H7 (cell line): ENCODE results near the gene UMODL1. TPM values are rescaled to one million over a fixed set of nuclear protein-coding genes. Genes with fewer than 3 reads are reported as not detected.
"Not testable (repeated sequence)": the region's sequence is repeated elsewhere in the genome, so short reads cannot be mapped to it uniquely, and the experiment has no call there.

Experiments used
- DNase-seq: peaks from one replicate; pipeline ENCODE4 v3.0.0; 2012
- H3K27me3 ChIP-seq: 2 replicates; pipeline ENCODE4 v1.6.0; 2011; ENCODE audit warnings: mild to moderate bottlenecking, low read length; ENCODE audit not compliant: control insufficient read depth, insufficient read depth
- H3K36me3 ChIP-seq: replicated peaks from 2 replicates; pipeline ENCODE4 v1.5.1; 2011; ENCODE audit warnings: low read length; ENCODE audit not compliant: control insufficient read depth, insufficient read depth
- H3K4me3 ChIP-seq: 2 replicates; pipeline ENCODE4 v1.5.1; 2011; ENCODE audit warnings: low read depth, mild to moderate bottlenecking, control low read depth, low read length, moderate library complexity; ENCODE audit not compliant: insufficient read depth
- total RNA-seq: library from RNA; depleted of rRNA; stranded (reverse); fragments of >200 nt; shearing (Covaris generic); gene quantifications from 2 replicates; pipeline ENCODE4 v1.2.3, GENCODE V29; 2014

The UMODL1 gene
- total RNA-seq, 1 experiment from 2014 or later, result 0.73 TPM

DNA sequence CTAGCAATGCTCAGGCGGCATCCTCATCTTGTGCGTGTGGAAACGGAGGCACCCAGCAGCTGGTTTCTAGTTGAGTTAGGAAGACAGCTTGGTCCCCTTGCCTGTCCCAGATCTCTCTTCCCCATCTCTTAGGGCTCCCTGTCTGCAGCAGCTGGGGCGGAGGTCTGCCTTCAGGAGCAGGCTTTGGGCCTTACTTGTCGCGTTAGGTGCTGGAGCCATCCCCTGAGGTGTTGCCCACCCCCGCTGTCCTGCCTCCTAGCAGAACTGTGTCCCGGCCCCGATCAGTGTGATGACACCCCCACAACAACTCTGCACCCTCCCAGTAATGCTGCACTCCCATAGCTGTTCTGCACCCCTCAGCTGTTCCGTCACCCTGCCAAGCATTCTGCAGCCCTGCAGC is 40.7 kb downstream of the UMODL1 start:
- H3K27me3 ChIP-seq, result no peaks in the 10 kb centered on the region
- H3K36me3 ChIP-seq, result no peaks in the 10 kb centered on the region
- H3K4me3 ChIP-seq, result no peak overlapping the region
- DNase-seq, result no peak

DNA sequence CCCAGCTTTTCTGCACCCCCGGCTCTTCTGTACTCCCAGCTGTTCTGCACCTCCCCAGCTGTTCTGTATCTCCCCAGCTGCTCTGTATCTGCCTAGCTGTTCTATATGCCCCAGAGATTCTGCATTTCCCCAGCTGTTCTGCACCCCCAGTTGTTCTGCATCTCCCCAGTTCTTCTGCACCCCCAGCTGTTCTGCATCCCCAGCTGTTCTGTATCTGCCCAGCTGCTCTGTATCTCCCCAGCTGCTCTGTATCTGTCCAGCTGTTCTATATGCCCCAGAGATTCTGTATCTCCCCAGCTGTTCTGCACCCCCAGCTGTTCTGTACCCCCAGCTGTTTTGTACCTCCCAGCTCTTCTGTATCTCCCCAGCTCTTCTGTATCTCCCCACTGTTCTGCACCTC is 41.1 kb downstream of the UMODL1 start:
- H3K36me3 ChIP-seq, result no peaks in the 10 kb centered on the region
- no peak overlapping the region for H3K4me3 ChIP-seq
- H3K27me3 ChIP-seq, result no peaks in the 10 kb centered on the region
- no peak for DNase-seq

DNA sequence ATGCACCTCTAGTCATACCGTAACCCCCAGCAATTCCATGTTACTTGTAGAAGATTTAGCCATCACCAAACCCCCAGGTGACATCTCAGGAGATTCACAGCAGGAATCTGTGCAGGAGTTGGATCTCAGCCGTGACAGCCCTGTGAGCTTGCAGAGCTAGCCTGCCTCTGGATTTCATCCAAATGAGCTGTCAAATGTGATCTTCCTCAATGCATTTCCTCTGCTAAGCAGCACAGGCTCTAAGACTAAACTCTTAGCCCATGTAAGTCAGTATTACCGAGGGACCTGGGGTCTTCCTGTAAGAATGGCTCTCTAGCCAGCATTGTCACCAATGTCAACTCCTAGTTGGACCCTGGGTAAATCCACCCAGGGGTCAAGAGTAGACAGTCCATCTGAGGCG is 41.7 kb downstream of the UMODL1 start:
- H3K27me3 ChIP-seq, result no peaks in the 10 kb centered on the region
- H3K4me3 ChIP-seq, result no peak overlapping the region
- no peak for DNase-seq
- H3K36me3 ChIP-seq, result no peaks in the 10 kb centered on the region

DNA sequence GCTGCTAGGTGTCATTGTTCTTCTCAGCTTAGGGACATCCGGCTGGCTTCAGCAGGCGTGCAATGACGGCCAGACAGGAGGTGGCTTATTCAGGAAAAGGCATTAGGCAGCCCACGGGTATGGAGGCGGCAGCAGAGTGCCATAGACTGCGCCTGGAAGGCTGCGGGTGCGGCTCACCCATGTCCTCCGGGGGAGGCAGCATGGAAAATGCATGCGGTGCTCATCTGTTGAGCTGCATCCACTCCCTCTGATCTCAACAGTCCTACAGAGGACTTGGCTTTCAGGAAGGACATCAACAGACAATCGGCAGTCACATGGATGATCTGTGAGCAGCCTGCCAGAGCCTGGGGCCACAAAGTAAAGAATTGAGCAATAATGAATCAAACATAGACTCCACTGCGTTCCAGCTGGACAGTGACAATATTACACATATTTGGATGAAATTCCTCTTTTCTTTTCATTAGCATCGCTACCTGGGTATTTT is 42.9 kb downstream of the UMODL1 start:
- DNase-seq, result no peak
- Histone ChIP-seq H3K27me3 (no peaks in the 10 kb centered on the region), H3K36me3 (no peaks in the 10 kb centered on the region), H3K4me3 (no peak overlapping the region)

DNA sequence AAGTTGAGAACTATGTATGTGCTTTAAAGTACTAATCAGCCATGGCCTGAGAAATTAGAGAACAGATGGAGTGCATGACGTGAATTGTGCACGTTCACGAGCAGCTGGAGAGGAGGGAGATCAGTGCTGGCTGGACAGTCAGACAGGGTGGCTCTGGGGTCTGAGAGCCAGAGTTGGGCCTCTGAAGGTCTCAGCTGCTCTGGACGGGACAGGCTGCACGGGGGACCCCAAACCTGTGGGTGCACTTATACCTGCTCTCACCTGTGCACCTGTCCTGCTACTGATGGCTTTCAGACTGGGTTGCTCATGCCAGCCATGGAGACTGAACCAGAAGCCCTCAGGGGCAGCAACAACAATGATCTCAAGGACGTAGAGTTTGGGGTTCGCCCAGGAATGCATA is 43.5 kb downstream of the UMODL1 start:
- no peaks in the 10 kb centered on the region for H3K27me3 ChIP-seq
- no peaks in the 10 kb centered on the region for H3K36me3 ChIP-seq
- no peak overlapping the region for H3K4me3 ChIP-seq
- DNase-seq, result no peak

DNA sequence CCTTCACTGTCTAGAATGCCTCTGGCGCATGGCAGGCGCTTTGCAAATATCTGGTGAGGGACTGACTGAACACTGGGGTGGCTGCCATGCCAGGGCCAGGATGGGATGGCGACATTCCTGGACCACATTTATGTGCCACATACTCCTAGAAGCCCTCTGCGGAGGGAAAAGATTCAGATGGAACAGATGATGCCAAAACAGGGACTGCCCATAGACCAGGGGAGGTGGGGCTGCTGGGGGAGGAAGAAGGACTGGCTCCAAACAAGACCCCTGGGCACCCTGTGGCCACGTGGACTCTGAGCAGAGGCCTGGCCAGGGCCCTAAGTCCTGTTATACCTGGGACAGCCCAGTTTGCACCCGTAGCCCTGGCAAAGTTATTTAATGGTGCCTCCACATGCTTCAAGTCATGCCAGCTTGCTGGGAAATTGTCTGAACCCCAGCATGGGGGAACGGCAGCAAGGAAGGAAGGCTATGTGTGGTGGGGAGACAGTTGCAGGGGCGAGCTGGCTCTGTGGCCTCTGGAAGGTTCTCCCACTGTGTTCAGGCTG is 44.1 kb downstream of the UMODL1 start:
- H3K4me3 ChIP-seq, result no peak overlapping the region
- no peaks in the 10 kb centered on the region for H3K36me3 ChIP-seq
- DNase-seq, result no peak
- no peaks in the 10 kb centered on the region for H3K27me3 ChIP-seq

DNA sequence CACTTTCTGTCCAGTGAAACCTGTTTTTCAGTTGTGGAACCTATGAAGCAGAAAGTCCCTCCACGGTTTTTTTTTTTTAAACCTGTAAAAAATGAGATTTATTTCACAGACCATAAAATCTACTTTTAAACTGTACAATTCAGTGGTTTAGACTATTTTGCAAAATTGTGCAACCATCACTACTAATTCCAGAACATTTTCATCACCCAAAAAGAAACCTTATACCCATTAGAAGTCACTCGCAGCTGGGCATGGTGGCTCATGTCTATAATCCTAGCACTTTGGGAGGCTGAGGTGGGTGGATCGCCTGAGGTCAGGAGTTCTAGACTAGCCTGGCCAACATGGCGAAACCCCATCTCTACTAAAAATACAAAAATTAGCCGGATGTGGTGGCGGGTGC is 45.4 kb downstream of the UMODL1 start:
- DNase-seq, H3K27me3 ChIP-seq, H3K36me3 ChIP-seq, H3K4me3 ChIP-seq: not testable (repeated sequence)

DNA sequence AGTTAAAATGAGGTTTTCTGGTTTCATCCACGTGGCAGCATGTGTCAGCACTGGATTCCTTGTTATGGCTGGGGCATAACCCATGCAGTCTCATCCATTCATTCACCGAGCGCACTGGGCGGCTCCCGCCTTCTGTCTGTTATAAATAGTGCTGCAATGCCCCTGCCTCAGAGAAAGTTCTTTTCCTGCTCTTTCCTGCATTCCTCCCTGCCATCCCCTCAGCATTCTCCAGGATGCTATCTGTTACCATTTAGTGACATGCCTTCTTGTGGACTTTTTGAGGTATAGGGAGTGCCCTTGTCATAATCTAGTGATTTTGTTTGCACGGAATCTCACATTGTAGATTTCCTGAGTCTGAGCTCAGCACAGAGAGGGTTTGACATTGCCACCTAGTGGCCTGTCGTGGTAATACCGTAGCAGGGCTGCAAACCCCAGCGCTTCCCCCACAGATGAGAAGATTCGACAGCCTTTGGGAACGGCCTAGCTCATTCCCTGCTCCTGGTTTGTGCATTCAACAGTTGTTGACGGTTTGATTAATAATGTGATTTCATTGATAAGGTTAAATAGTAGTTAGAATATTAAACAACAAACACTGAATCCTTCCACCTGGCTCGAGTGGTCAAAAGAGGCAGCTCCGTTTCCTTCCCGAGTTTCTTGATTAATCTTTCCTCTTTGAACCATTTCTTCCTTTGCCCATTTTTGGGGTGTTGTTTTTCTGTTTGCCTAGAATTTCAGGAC is 46.3 kb downstream of the UMODL1 start:
- H3K27me3 ChIP-seq, result no peaks in the 10 kb centered on the region
- no peaks in the 10 kb centered on the region for H3K36me3 ChIP-seq
- peak; percentile 91 for DNase-seq
- no peak overlapping the region for H3K4me3 ChIP-seq

DNA sequence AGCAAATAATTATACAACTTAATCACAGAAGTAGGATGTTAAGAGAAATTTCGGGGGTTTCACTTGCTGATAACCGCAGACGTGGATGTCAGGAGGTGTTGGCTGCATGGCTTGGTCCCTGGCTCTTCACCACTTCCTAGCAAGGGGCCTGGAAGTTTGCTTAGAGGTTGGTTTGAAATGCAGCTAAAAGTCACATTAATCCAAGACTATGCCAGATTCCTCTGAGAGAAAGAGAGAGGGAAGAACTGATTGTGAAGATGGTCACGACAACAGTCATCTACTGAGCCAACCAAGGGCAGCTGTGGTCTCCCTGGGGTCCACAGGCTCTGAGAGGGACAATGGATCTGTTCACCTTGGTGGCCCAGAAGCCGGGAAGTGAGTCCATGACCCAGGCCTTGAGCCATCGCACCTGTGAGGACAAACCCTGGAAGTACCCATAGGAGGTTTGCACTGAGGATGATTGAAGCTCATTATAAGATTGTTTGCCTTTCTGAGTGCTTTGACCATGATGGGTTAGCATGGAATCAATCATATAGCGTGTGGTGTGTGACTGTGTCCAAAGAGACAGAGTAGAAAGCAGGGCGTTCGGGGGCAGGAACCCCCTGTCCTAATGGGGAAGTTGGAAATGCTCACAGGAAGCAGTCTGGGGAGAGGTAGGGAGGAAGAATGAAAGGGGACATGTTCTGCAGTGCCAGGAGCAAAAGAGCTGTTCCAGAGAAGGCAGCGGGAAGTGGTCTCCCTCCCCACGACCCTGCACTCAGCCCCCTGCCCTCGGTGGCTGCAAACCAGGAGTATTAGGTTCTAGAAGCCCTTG is 47.1 kb downstream of the UMODL1 start:
- Histone ChIP-seq H3K36me3 (no peaks in the 10 kb centered on the region), H3K4me3 (no peak overlapping the region), H3K27me3 (no peaks in the 10 kb centered on the region)
- DNase-seq, result no peak

DNA sequence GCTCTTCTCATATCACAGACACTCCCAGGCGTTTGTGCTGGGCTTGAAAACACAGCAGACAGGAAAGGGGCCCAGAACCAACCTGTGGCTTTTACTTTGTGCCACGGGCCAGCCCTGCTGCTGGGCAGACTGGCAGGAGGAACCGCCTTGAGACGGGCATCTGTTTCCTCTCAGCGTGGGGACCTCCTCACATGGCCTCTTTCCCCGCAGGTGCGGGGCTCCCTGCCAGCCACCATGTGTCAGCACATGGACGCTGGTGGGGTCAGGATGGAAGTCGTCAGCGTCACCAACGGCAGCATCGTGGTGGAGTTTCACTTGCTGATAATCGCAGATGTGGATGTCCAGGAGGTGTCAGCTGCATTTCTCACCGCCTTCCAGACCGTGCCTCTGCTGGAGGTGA is 47.8 kb downstream of the UMODL1 start:
- no peaks in the 10 kb centered on the region for H3K27me3 ChIP-seq
- H3K4me3 ChIP-seq, result no peak overlapping the region
- no peaks in the 10 kb centered on the region for H3K36me3 ChIP-seq
- DNase-seq, result no peak

DNA sequence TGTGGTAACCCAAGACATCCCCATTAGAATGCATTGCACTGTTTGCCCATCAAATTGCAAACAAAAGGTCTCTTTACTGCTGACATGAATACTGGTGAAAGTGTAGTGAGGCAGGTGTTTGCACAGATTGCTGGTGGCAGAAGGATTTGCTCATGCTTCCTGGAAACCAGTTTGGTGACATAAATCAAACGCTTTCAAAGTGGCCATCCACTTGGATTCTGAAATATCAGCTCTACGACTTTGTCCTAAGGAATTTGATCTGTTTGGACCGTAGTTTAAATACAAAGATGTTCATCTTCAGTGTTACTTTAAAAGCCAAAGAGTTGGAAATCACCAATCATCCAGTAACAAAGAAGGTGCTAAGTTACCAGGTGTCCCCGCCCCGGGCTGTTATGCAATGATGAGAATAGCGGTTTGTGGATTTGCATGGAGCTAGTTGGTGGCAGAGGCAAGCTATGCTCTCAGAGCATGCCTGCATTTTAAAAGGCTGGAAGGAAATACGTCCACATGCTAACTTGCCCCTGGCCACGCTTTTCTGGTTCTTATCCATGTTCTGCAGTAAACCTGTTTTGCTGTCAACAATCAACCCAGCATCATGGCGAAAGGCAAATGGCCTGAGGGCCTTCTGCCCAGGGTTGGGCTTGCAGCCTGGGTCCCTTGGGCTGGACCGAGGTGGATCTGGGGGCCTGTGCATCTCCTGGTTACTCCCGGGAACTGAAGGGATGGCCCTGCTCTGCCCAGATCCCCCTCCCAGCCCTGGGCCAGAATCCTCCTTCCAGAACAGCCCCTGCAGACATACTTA is 49.2 kb downstream of the UMODL1 start:
- Histone ChIP-seq H3K27me3 (no peaks in the 10 kb centered on the region), H3K36me3 (no peaks in the 10 kb centered on the region), H3K4me3 (no peak overlapping the region)
- DNase-seq, result no peak

DNA sequence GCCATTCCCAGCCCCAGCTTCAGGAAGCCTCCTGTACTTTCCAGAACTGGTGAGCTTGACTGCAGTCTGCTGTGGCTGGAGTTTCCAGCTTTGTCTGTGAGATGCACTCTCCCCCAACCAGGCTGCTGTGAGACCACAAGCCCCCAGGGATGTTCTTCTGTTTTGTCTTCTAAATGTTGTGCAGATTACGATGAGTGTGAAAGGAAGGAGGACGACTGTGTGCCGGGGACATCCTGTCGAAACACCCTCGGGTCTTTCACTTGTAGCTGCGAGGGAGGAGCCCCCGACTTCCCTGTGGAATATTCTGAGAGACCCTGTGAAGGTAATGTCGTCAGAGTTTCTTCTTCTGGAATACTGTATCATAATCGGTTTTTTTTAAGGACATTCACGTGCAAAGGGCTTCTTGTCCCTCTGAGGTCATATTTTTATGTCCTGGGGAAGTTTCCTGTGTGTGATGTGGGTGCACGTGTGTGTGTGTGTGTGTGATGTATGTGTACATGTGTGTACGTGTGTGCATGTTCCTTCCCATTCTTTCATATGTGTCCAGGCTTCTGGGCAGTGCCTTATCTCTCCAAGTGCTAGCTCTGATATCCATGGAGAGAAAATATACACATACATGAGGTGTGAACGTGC is 49.9 kb downstream of the UMODL1 start:
- H3K36me3 ChIP-seq, result no peaks in the 10 kb centered on the region
- no peak for DNase-seq
- H3K4me3 ChIP-seq, result no peak overlapping the region
- H3K27me3 ChIP-seq, result no peaks in the 10 kb centered on the region

DNA sequence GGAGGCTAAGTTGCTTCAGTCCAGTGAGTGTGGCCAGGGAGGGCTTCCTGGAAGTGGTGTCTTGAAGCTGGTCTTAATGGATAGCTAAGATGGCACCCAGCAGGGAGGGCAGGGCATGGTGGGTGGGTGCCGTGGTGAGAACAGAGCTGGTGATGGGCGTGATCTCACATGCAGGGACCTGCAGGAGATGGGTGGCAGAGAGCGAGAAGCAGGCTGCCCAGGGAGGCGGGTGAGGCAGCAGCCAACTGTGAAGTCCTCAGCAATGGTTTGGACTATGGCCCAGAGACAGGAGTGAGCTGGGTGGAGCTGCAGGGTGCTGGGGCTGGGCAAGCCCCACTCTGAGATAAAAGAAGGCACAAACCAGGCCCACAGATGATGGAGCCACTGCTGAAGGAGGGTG is 50.7 kb downstream of the UMODL1 start:
- Histone ChIP-seq H3K36me3 (no peaks in the 10 kb centered on the region), H3K4me3 (no peak overlapping the region), H3K27me3 (no peaks in the 10 kb centered on the region)
- DNase-seq, result no peak

DNA sequence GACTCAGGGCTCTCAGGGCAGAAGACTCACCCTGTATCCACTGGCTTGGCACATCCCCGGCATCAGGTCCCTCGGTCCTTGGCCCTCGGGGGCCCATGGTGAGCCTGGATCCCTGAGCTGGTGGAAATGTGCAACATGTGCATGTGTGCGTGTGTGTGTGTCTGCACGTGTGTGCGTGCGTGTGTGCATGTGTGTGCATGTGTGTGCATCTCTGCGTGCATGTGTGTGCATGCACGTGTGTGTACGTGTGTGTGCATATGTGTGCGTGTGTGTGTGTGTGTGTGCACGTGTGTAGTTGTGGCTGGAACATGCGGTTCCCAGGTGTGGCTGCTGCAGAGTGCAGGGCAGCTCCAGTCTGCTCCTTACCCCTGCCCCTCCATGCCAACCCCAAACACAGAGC is 51.3 kb downstream of the UMODL1 start:
- H3K4me3 ChIP-seq, result no peak overlapping the region
- no peaks in the 10 kb centered on the region for H3K27me3 ChIP-seq
- DNase-seq, result no peak
- H3K36me3 ChIP-seq, result no peaks in the 10 kb centered on the region
